H1 (cell line): ENCODE results near the gene CIAO2A.

Experiments used
- ATF2 ChIP-seq: IDR thresholded peaks from 2 replicates; pipeline ENCODE4 v1.6.1; 2012; ENCODE audit warnings: low read length, inconsistent platforms
- CTCF ChIP-seq, 3 experiments: IDR thresholded peaks; 1 replicate in 2 of 3; 2 replicates in 1 of 3; pipeline versions ENCODE4 v1.5.1 to v1.6.1; 2011; ENCODE audit warnings: low read length in 3 of 3, mild to moderate bottlenecking in 3 of 3, inconsistent platforms in 2 of 3, low read depth in 1 of 3, moderate library complexity in 1 of 3; ENCODE audit not compliant: insufficient read depth in 1 of 3; ENCODE audit errors: control extremely low read depth in 1 of 3
- EZH2 ChIP-seq: fragments of 200-600 bp; sonication (generic); IDR thresholded peaks from 2 replicates; pipeline ENCODE4 v1.7.1; 2012; ENCODE audit warnings: low read depth, mild to moderate bottlenecking, moderate library complexity, low read length, inconsistent platforms; ENCODE audit not compliant: severe bottlenecking
- POLR2A ChIP-seq, 2 experiments: IDR thresholded peaks; 1 replicate in 1 of 2; 2 replicates in 1 of 2; pipeline ENCODE4 v1.6.1; 2011; ENCODE audit warnings: low read depth in 2 of 2, low read length in 2 of 2, mild to moderate bottlenecking in 2 of 2; ENCODE audit errors: control extremely low read depth in 1 of 2
- TCF12 ChIP-seq: IDR thresholded peaks from 2 replicates; pipeline ENCODE4 v1.6.1; 2011; ENCODE audit warnings: low read depth, mild to moderate bottlenecking, low read length

- TF ChIP-seq CTCF (IDR thresholded peaks at IDR 0.05; ENCODE audit: control extremely low read depth in 1 of 3, insufficient read depth in 1 of 3, low read depth in 1 of 3, low read length in 3 of 3) (no peak), POLR2A (IDR thresholded peaks at IDR 0.05; ENCODE audit: control extremely low read depth in 1 of 2, low read depth in 2 of 2, low read length in 2 of 2) (no peak), ATF2 (no peak), EZH2 (no peak), TCF12 (no peak)
Measured at GRCh38 chr15:64037966-64038365, 55.7 kb downstream of the CIAO2A start.
